ENCODE measurements around the gene SEMA5B.
A peak's percentile ranks its signal among the peaks of the same experiment; 100 is the strongest.

The SEMA5B gene

GRCh38 chr3:122993124-122993978 is 34.2 kb downstream of the SEMA5B start:
- peak in 2 of 3 experiments; percentile 37 to 52 for DNase-seq

GRCh38 chr3:122992676-122993075 is 34.9 kb downstream of the SEMA5B start:
- DNase-seq: peak in 2 of 3 experiments; percentile 37 to 53

- no peak for DNase-seq
Observed at GRCh38 chr3:122992133-122992532, 35.4 kb downstream of the SEMA5B start.

- DNase-seq: no peak
Observed at GRCh38 chr3:122991236-122991985, 36.2 kb downstream of the SEMA5B start.

GRCh38 chr3:122989856-122990575 is 37.5 kb downstream of the SEMA5B start:
- DNase-seq: peak in 2 of 3 experiments; percentile 45 to 61

- DNase-seq: peak in 1 of 3 experiments; percentile 14
Observed at GRCh38 chr3:122988508-122988907, 39.1 kb downstream of the SEMA5B start.

GRCh38 chr3:122987736-122988319 is 39.7 kb downstream of the SEMA5B start:
- DNase-seq: no peak

- peak in 1 of 3 experiments; percentile 24 for DNase-seq
Observed at GRCh38 chr3:122987231-122987630, 40.3 kb downstream of the SEMA5B start.

GRCh38 chr3:122986693-122987179 is 40.8 kb downstream of the SEMA5B start:
- no peak for DNase-seq

GRCh38 chr3:122985539-122985938 is 42.0 kb downstream of the SEMA5B start:
- no peak for DNase-seq

- DNase-seq: no peak
Observed at GRCh38 chr3:122984650-122985049, 42.9 kb downstream of the SEMA5B start.

- DNase-seq: no peak
Observed at GRCh38 chr3:122984007-122984406, 43.6 kb downstream of the SEMA5B start.

- peak in 2 of 3 experiments; percentile 8 to 51 for DNase-seq
Observed at GRCh38 chr3:122982216-122983185, 45.1 kb downstream of the SEMA5B start.

GRCh38 chr3:122979211-122979610 is 48.4 kb downstream of the SEMA5B start:
- DNase-seq: no peak

- DNase-seq: no peak
Observed at GRCh38 chr3:122978569-122978968, 49.0 kb downstream of the SEMA5B start.

- peak in 1 of 3 experiments; percentile 14 for DNase-seq
Observed at GRCh38 chr3:122977746-122978466, 49.7 kb downstream of the SEMA5B start.

- DNase-seq: no peak
Observed at GRCh38 chr3:122975924-122976293, 51.7 kb downstream of the SEMA5B start.

GRCh38 chr3:122975163-122975923 is 52.2 kb downstream of the SEMA5B start:
- DNase-seq: peak; percentile 27 to 57 (median 43)

- DNase-seq: no peak
Observed at GRCh38 chr3:122974764-122975162, 52.8 kb downstream of the SEMA5B start.
